Prostate gland (tissue), 2 donors: ENCODE results near the gene SPTBN2. TPM values are rescaled to one million over a fixed set of nuclear protein-coding genes. Genes with fewer than 3 reads are reported as not detected.

Experiments used
- DNase-seq: peaks from one replicate; pipeline ENCODE4 v3.0.0-alpha.2; 2019; ENCODE audit warnings: low spot score
- H3K27ac ChIP-seq, 2 donors: fragments of 200-600 bp; sonication (generic); 2 replicates each; pipeline ENCODE4 v1.5.1; 2017 to 2019
- H3K27me3 ChIP-seq: fragments of 200-600 bp; sonication (generic); replicated peaks from 2 replicates; pipeline ENCODE4 v1.5.1; 2019; ENCODE audit not compliant: insufficient read depth
- H3K36me3 ChIP-seq, 2 donors: fragments of 200-600 bp; sonication (generic); 1 replicate in 1 of 2; 2 replicates in 1 of 2; pipeline versions ENCODE4 v1.5.1 to v1.8.1; 2017 to 2019
- H3K4me1 ChIP-seq: fragments of 200-600 bp; sonication (generic); replicated peaks from 2 replicates; pipeline ENCODE4 v1.5.1; 2019
- H3K4me3 ChIP-seq, 2 donors: fragments of 200-600 bp; sonication (generic); 2 replicates each; pipeline ENCODE4 v1.5.1; 2017 to 2019
- H3K9me3 ChIP-seq: fragments of 200-600 bp; sonication (generic); 2 replicates; pipeline ENCODE4 v1.5.1; 2017
- CTCF ChIP-seq, 4 experiments: fragments of 200-600 bp in 2 of 4; fragments of 450-650 bp in 2 of 4; sonication (generic) in 2 of 4; IDR thresholded peaks; 1 replicate in 3 of 4; 2 replicates in 1 of 4; pipeline ENCODE4 v1.5.1; 2016 to 2019; ENCODE audit warnings: antibody characterized with exemption in 4 of 4, mild to moderate bottlenecking in 2 of 4, moderate library complexity in 2 of 4
- POLR2A ChIP-seq: fragments of 450-650 bp; IDR thresholded peaks from one replicate; pipeline ENCODE4 v1.6.1; 2016; ENCODE audit warnings: antibody characterized with exemption, mild to moderate bottlenecking
- POLR2AphosphoS5 ChIP-seq: sonication (generic); formaldehyde crosslinking; IDR thresholded peaks from one replicate; pipeline ENCODE4 v1.6.1; 2017; ENCODE audit warnings: antibody characterized with exemption
- WGBS: methylation state at CpG from one replicate; pipeline ENCODE4 v1.1.5; 2018; 5-methylcytosine and 5-hydroxymethylcytosine counted together
- intact Hi-C: fragments of 100-400 bp; cut with DNase I; formaldehyde crosslinking; loops from one replicate; pipeline ENCODE4 v1.14.2; 2022
- total RNA-seq, 2 donors: library from RNA; depleted of rRNA; stranded (reverse); fragments of >200 nt; gene quantifications; one replicate each; pipeline ENCODE4 v1.1.0, GENCODE V29; 2016

Gene SPTBN2
- total RNA-seq, 2 donors from 2014 or later, result 139 to 140 TPM

- no peak for TF ChIP-seq CTCF (IDR thresholded peaks at IDR 0.05)
- no peak for TF ChIP-seq POLR2AphosphoS5
- TF ChIP-seq POLR2A, result no peak
- no peaks in the 10 kb centered on the region for H3K9me3 ChIP-seq
- peaks cover 4% of the 10 kb centered on the region for H3K4me1 ChIP-seq
- peaks cover 0 to 2% of the 10 kb centered on the region in 2 donors for H3K36me3 ChIP-seq
- intact Hi-C loops, result no loop called here
- peak overlapping the region in 1 of 2 donors; percentile 7 for H3K4me3 ChIP-seq
- 55% methylated on average over 26 of the region's 27 CpGs for WGBS
- no peak for DNase-seq
- H3K27ac ChIP-seq, result peak overlapping the region; percentile 80 to 81
- H3K27me3 ChIP-seq, result no peaks in the 10 kb centered on the region
Observed at GRCh38 chr11:66685276-66686099, 43.5 kb downstream of the SPTBN2 start.

GRCh38 chr11:66684635-66685034, 44.4 kb downstream of the SPTBN2 start:
- Histone ChIP-seq H3K27ac (peak overlapping the region; percentile 80 to 81), H3K4me3 (no peak overlapping the region), H3K9me3 (no peaks in the 10 kb centered on the region), H3K4me1 (peaks cover 4% of the 10 kb centered on the region), H3K36me3 (peaks cover 0 to 2% of the 10 kb centered on the region in 2 donors), H3K27me3 (no peaks in the 10 kb centered on the region)
- DNase-seq, result no peak
- intact Hi-C loops, result no loop called here
- WGBS, result 96% methylated on average over 2 of the region's 2 CpGs
- TF ChIP-seq CTCF (IDR thresholded peaks at IDR 0.05) (no peak), POLR2AphosphoS5 (no peak), POLR2A (no peak)

GRCh38 chr11:66683877-66684276, 45.1 kb downstream of the SPTBN2 start:
- WGBS, result 84% methylated on average over 8 of the region's 8 CpGs
- intact Hi-C loops, result no loop called here
- TF ChIP-seq POLR2A (no peak), POLR2AphosphoS5 (no peak), CTCF (IDR thresholded peaks at IDR 0.05) (no peak)
- H3K27ac ChIP-seq, result no peak overlapping the region
- H3K4me1 ChIP-seq, result peaks cover 4% of the 10 kb centered on the region
- H3K9me3 ChIP-seq, result no peaks in the 10 kb centered on the region
- peaks cover 0 to 1% of the 10 kb centered on the region in 2 donors for H3K36me3 ChIP-seq
- no peaks in the 10 kb centered on the region for H3K27me3 ChIP-seq
- no peak overlapping the region for H3K4me3 ChIP-seq
- DNase-seq, result no peak

GRCh38 chr11:66680966-66681645, 47.9 kb downstream of the SPTBN2 start:
- no peaks in the 10 kb centered on the region for H3K27me3 ChIP-seq
- peaks cover 4% of the 10 kb centered on the region for H3K4me1 ChIP-seq
- WGBS, result 92% methylated on average over 7 of the region's 7 CpGs
- no peak overlapping the region for H3K27ac ChIP-seq
- TF ChIP-seq POLR2A, result no peak
- TF ChIP-seq POLR2AphosphoS5, result no peak
- no peak for TF ChIP-seq CTCF (IDR thresholded peaks at IDR 0.05)
- intact Hi-C loops, result no loop called here
- no peaks in the 10 kb centered on the region for H3K9me3 ChIP-seq
- H3K4me3 ChIP-seq, result no peak overlapping the region
- no peak for DNase-seq
- H3K36me3 ChIP-seq, result no peaks in the 10 kb centered on the region
